ENCODE data around the gene AIFM3. TPM values are rescaled to one million over a fixed set of nuclear protein-coding genes. Genes with fewer than 3 reads are reported as not detected.

AIFM3 gene
- total and polyA plus RNA-seq, 4 donors = 0.38 to 1.1 (median 0.63) TPM

- Histone ChIP-seq H3K27ac (ENCODE audit: low read depth in 1 of 2, low read length in 2 of 2) (no peak overlapping the region), H3K27me3 (ENCODE audit: control insufficient read depth in 4 of 4, insufficient read depth in 4 of 4, low read length in 3 of 4) (no peaks in the 10 kb centered on the region), H3K9ac (ENCODE audit: low read depth in 1 of 2, low read length in 2 of 2) (no peak overlapping the region), H3K4me1 (ENCODE audit: control insufficient read depth in 4 of 4, insufficient read depth in 4 of 4, low read length in 3 of 4) (peaks cover 7 to 24% (median 16%) of the 10 kb centered on the region in 4 donors), H3K9me3 (ENCODE audit: control insufficient read depth in 4 of 4, low read length in 3 of 4) (no peaks in the 10 kb centered on the region), H3K4me3 (ENCODE audit: low read depth in 1 of 3, low read length in 3 of 3) (no peak overlapping the region), H3K36me3 (ENCODE audit: control insufficient read depth in 4 of 4, insufficient read depth in 3 of 4, low read depth in 1 of 4, low read length in 3 of 4) (no peaks in the 10 kb centered on the region)
- WGBS = 84% methylated on average over 11 of the region's 11 CpGs
- no peak for TF ChIP-seq FOXA2 (IDR thresholded peaks at IDR 0.05)
- no peak for TF ChIP-seq ATF3 (IDR thresholded peaks at IDR 0.05)
- TF ChIP-seq GABPA (IDR thresholded peaks at IDR 0.05 in 1 of 2, conservative IDR thresholded peaks at IDR 0.05 in 1 of 2) = no peak
- TF ChIP-seq TAF1 (conservative IDR thresholded peaks at IDR 0.05) = no peak
- DNase-seq (ENCODE audit: low spot score) = no peak
These were observed 10.0 kb downstream of the AIFM3 start for GRCh38 chr22:20977019-20977418.

GRCh38 chr22:20977516-20978170, 10.6 kb downstream of the AIFM3 start:
- Histone ChIP-seq H3K9me3 (ENCODE audit: control insufficient read depth in 4 of 4, low read length in 3 of 4) (no peaks in the 10 kb centered on the region), H3K9ac (ENCODE audit: low read depth in 1 of 2, low read length in 2 of 2) (no peak overlapping the region), H3K36me3 (ENCODE audit: control insufficient read depth in 4 of 4, insufficient read depth in 3 of 4, low read depth in 1 of 4, low read length in 3 of 4) (no peaks in the 10 kb centered on the region), H3K27me3 (ENCODE audit: control insufficient read depth in 4 of 4, insufficient read depth in 4 of 4, low read length in 3 of 4) (no peaks in the 10 kb centered on the region), H3K27ac (ENCODE audit: low read depth in 1 of 2, low read length in 2 of 2) (no peak overlapping the region), H3K4me3 (ENCODE audit: low read depth in 1 of 3, low read length in 3 of 3) (no peak overlapping the region), H3K4me1 (ENCODE audit: control insufficient read depth in 4 of 4, insufficient read depth in 4 of 4, low read length in 3 of 4) (peaks cover 7 to 26% (median 18%) of the 10 kb centered on the region in 4 donors)
- TF ChIP-seq RXRA (IDR thresholded peaks at IDR 0.05) (no peak), REST (IDR thresholded peaks at IDR 0.05) (no peak), FOXA2 (IDR thresholded peaks at IDR 0.05) (no peak), TAF1 (conservative IDR thresholded peaks at IDR 0.05) (no peak), HNF4G (IDR thresholded peaks at IDR 0.05) (no peak), ATF3 (IDR thresholded peaks at IDR 0.05) (no peak), ZBTB33 (IDR thresholded peaks at IDR 0.05) (no peak), MAX (IDR thresholded peaks at IDR 0.05) (no peak), HNF4A (conservative IDR thresholded peaks at IDR 0.05) (no peak), CTCF (IDR thresholded peaks at IDR 0.05; ENCODE audit: low read depth, low read length, missing input control) (no peak)
- no peak for DNase-seq (ENCODE audit: low spot score)
- 91% methylated on average over 17 of the region's 17 CpGs for WGBS

Measured in liver (tissue), 9 donors.